GM21367 (cell line): Measurements from ENCODE around the gene NRM.

Experiments
- ATAC-seq: cut with Tn5 transposase; IDR thresholded peaks from one replicate; pipeline ENCODE4 v1.9.1; 2021; ENCODE audit not compliant: unreplicated experiment

Gene NRM

DNA sequence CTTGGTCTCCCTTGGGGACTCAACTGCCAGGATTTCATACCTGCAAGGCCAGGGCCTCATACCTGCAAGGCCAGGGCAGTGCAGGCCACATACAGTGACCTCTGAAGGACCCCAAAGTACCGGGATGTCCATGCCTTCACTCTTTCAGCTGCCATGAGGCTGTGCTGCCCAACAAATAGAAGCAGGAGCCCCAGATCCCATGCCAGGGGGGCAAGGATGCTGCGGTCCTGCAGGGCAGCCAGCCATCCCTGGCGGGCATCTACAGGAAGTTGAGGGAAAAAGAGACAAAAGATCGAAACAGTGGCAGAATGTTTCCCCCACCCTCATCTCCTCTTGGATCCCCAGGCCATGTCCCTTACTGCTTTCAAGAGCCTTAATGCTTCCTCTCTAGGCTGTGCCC lies 799 bp downstream of the NRM start:
- ATAC-seq: no peak

DNA sequence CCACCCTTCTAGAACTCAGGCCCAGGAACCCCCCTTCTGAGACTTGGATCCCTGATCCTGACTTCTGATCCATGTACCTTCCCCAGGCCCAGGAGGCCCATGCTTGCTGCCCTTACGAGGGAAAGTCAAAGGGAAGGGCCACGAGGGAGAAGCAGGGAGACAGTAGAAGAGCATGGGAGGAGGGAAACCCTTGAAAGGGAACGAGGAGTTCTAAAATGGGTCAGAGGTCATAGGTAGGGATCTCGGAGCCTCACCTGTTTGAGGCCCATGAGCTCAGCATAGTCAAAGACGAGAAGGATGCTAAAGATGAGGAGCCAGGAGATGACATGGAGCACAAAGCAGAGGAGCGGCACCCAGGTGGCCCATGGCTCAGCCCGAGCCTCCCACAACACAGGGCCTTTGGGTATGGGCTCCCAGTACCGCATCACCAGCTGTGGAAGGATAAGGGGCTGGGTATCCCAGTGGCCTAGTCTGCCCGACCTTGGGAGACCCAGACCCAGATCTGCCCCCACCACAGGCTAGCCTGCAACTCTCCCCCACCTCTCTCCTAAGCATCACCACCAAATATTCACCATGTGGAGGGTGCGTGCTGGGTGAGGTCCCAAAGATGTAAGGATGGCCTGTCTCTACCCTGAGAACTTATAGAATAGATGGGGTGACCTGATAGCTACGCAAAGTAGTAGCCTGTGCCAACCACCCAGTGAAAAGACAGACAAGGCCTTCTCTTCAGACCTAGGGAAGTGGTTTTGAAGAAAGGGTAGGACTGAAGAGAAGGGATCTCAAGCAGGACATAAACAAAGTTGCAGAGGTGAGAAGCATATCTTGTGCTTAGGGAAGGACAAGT lies 1.5 kb downstream of the NRM start:
- no peak for ATAC-seq

DNA sequence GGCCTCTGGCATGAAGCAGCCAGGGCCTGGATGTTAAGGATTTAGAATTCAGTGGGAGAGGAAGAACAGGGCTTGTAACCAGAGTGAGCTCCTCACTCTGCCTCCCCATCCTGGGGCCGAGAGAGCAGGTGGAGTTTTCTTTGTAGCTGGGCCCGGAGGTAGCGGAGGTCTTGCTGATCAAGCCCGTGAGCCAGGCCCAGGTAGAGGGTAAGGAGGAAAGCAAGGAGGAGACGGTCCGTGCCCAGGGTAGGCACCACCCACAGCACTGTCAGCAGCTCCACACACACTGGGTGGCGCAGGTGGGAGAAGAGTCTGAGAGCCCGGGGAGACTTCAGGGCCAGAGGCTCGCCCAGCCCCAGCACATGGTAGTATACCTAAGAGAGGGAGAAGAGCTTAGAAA lies 2.2 kb downstream of the NRM start:
- ATAC-seq: no peak

DNA sequence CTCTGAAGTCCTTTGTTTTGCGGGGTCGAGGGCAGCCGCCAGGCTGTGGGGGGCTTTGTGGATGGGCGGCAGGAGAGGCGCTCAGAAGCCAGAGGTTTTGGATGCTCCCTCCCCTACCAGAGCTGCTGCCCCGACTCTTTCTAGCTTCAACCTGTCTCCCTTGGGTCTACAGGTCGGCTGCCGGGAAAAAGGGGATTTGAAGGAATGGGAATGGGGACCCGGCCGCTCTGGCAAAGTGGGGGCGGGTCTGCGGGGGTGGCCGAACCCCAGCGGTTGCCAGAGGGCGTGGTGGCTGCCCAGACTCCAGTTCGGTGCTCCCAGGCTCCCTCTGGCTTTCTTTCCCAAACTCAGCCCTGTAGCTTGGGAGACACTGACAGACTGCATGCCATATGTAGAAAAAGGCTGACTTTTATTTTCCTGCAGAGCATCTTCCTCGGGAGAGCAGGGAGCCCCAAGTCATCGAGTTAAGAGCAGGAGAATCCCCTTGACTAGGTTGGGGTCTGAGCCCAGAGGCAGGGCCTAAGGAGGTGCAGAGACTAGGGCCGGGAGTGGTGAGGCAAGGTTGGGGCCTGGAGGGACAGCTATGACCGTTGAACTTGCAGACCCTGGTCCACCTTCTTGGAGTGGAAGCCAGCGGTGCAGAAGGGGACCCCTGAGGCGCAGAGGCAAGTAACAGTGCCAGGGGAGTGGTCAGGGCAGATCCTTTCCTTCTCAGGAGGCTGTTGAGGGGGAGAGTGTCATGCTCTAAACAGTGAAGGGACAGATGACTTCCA lies 2.9 kb downstream of the NRM start:
- no peak for ATAC-seq

DNA sequence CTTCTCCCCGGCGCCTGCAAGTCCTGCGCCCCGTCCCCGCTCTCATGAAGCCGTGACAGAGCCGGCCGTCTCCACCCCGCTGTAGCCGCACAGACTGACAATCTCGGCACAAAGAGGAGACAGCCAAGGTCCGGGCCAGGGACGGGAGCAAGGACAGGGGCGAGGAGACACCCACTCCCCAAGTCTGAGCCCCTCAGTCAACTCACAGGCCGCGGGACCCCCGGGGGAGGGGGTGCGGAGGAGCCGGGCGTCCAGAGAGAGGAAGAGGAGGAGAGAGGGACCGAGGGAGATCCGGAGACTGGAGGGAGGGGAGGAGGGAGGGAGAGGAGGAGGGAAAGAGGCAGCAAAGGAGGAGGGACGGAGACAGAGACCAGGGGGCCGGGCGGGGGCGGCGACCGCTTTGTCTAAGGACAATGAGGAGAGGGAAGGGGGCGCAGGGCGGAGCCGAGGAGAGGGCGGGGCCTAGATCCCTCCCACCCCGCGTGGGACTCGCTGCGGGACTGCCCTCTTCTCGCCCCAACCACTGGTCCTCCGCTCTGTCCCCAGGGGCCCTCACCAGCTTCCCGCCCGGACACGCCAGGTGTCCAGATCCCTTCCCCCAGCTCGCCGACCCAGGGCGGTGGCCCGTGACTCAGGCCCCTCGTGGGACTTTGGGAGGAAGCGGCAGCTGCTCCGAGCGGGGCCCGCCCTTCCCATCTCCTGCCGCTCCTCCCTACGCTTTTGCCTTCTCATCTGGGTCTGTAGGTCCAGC lies 3.7 kb downstream of the NRM start:
- peak; percentile 30 for ATAC-seq

DNA sequence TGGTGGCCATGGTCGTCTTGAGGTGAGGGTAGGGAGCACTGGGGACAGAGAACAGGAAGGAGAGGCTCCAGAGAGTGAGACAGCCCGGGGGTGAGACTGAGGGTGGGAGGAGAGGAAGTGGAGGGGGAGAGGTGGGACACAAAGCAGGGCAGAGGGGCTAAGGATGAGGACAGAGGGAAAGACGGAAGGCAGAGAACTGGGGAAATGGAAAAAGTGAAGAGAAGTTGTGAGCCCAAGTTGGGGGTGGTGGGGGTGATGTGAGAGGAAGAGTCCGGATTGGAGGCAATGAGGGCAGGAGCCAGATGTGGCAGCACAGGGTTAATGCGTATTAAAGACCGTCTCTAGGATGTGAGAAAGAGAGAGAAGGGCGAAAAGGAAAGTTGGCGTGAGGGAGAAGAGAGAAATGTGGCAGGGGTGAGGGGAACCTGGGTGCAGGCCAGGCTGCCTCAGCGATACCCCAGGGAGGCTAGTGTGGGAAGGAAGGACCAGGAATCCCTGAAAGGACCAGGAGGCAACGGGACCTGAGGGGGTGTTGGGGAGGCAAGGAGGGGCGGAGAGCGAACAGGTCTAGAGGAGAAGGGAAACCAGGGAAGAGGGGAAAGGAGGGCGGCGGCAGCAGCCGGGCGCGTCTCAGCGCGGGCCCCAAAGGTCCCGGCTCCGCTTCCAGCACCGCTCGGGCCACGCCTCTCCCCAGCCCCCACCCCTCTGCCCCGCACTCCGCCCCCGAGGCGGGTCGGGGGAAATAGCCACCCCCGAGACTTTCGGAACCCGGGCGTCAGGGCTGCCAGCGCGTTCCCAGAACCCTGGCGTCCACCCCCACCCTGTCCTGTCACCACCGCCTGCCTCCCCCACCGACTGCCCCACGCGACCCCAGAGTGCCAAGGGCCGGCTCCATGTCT lies 4.5 kb downstream of the NRM start, which contains the start of gene PPP1R18:
TSS of gene PPP1R18 (minus strand) at position 637 of the 899 bp plus-strand sequence. CDS start at position 10, 627 bp downstream.
- no peak for ATAC-seq

DNA sequence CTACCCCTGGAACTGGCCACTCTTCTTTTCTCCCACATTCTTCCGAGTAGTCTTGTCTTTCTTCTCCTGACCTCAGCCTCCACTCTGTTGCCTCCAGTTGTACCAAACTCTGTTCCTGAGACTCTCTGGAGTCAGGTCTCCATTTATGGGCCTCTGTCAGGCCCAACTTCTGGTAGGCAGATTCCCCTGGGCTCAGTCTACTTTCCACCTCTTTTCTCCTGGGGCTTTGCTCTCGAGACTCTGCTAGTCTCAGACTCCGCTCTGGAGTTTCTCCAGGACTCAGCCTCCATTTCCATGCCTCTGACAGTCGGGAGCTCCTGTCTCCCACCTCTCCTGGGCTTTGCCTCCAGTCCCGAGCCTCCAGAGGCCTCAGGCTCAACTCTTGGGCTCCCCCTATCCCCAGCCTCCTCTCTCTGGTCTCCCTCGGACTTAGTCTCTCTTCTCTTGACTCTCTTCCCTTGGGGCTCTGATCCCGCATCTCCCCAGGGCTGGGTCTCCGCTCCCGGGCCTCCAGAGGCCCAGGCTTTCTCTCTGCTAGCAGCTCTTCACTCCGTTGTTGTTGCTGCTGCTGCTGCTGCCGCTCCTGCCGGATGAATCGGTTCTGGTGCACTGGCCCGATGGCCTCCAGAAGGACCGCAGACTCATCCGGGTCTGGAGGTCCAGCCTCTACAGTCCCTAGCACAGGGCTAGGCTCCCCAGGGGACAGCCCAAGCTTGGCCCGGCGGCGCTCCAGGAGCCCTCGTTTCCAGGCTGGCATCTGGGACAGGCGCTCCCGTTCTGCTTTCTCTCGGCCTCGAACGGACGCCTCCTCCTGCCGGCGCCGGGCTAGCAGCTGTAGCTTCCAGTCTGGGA lies 5.4 kb downstream of the NRM start:
- no peak for ATAC-seq

DNA sequence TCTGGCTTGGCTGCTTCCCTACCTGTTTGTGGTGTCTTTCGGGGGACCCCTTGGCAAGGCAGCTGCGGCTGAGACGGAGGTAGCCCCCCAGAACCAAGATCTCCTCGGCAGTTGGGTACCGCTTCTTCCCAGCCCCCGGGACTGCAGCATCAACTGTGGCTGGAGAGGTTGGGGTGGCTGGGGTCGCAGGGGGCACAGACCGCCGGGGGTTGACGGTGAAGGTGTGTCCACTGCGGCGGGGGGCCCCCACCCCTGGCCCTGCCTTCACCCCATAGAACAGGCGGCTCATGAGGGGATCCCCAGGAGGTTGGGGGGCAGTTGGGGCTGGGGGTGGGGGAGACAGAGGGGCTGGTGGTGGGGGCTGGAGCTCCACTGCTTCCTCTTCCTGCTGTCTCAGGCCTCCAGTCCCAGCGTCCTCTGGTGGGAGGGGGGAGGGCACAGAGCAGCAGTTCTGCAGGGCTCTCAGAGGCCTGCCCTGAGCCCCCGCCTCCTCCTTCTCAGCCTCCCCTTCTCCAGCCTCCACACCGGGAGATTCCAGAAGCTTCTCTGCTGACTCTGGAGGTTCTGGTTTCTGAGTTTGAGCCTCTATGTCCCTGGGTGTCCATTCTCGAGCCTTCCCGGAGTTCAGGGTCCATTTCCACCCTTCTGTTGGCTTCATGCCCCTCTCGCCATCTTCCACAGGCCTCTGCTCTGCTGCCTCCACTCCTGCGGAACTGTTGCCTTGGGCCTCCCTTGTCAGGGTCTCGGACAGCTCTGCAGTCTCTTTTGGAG lies 6.2 kb downstream of the NRM start:
- no peak for ATAC-seq

DNA sequence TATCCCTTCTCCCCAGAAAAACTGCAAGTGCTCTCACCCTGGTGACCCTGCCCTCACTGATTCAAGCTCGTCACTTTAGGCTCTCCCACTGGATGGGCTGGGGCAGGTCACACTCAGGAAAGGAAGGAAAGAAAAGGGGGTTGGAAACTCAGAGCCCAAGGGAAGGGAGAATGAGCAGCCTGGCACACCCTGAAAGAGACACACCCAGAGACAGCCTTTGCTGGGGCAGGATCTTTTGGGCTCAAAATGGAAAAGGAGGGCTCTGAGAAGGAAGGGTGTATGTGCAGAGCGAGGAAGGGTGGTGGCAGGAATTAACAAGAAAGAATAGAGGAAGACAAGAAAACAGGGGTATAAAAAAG lies 6.8 kb downstream of the NRM start:
- ATAC-seq: no peak

DNA sequence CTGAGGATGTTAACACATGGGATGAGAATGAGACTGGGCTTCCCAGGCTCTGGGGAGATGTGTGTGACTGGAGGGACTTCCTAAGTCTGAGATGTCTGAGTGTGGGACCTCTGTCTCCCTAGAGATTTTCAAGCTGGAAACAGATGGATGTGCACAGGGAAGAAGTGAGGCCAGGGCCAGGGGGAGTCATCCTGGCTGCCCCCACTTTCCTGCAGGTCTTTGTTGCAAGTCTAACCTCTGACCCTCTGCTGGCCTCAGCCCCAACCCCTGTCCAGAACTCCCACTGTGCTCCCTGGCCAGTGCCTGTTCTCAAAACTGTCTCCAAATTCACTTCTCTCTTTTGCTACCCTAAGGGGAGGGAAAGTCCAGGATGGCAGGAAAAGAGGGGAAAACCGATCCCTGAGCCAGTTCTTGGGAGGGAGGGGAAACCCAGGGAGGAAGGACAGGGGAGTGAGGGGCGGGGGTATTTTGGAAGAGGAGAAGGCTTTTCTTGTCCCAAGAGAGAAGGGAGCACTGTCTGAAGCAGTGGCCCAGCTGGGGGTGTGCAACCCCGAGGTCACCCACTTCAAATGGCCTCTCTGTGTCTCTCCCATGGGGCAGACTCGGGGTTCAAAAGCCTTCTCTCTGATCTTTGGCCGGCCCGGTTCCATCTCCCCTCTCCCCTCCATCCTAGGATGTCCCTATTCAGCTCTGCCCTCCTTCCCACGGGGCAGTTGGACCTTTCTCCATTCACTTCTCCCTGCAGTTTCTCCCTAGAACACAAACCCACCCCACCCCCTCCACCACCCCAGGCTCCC lies 7.4 kb downstream of the NRM start:
- no peak for ATAC-seq

DNA sequence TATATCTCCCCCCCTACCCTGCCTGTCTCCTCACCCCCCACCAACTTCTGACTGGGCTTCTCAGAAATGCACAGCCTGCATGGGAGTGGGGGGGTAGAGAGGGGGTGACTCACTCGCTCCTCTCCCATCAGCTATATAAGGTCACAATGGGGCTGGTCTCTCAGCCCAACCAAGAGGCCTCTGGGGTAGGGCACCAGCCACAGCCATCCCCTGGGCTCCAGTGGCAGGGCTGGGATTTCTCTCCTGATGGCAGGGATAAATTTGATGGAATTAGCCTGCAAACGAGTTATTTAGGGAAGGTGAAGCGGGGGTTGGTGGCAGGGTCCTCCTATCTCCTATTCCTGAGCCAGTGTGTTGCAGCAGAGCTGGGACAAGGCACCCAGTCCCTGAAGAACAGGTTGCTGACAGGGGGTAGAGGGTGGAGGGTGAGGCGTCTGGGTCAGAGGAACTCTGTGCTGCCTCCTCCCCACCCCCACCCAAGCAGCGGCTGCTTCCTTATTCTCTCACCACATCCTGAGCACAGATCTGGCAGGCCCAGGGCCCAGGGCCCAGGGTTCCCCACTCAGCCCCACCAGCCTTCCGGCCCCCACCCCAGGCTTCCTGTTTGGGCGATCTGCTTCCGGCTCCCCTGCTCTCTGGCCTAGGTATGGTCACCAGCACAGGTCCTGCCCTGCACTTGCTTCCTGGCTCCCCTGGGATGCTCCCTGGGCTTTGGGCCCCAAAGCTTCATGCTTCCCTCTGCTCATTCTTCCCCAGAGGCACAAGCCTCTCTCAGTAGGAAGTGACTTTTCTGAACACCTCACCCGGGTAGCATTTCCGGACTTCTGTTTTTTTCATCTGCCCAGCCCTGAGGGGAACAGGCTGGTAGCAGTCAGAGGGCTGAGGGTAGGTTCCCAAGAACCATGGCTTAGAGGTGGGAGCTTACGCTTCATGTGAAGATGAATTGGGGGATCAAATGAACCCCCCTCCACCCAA lies 8.4 kb downstream of the NRM start:
- ATAC-seq: peak; percentile 29

DNA sequence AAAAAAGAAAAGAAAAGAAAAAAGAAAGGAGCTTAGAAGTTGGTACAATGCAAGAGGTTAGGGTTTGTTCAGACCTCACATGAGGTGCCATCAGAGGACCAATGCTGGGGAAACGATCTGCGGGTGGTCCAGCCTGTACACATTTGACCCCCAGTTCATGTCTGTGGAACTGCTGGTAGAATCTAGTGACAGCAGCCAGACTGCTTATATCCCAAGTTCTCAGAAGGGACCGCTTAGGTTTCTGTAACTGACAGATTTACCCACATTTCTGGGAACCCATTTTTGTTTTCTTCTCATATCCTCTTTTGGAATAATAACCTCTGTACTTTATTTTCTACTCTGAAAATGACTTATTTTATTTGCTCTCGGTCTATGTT lies 9.0 kb downstream of the NRM start:
- ATAC-seq: no peak

DNA sequence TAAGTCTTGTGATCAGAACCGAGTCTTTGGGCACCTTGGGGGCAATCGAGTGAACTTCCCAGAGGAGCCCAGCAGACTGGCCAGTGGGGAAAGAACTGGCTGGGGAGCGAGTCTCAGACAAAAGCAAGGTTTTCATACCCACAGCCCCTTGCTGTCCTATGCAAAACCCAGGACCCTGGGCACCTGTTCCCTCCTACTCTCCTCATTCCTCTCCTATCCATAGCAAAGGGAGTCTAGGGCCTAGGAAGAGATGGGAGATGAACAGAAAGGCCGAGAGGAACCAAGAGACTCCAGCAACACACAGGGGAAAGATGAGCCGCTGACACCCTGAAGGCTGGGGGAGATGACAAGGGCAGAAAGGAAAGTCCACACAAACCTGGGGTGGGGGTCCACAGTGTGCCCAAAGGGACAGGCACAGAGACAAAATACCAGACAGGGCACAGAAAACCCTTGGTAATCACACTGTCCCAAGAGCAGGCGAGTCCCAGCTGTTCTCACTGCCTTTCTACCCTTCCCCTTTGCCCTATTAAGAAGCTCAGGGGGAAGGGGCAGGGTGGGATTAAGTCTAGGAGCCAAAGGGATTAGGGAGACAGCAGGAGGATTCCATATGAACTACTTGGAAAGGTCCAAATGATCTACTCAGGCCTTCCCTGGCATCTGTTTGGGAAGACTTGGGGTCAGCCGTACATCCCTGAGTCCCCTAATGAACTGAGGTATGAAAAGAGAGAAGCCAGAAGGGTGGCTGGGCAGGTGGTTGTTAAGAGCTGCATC lies 10.8 kb downstream of the NRM start:
- no peak for ATAC-seq

DNA sequence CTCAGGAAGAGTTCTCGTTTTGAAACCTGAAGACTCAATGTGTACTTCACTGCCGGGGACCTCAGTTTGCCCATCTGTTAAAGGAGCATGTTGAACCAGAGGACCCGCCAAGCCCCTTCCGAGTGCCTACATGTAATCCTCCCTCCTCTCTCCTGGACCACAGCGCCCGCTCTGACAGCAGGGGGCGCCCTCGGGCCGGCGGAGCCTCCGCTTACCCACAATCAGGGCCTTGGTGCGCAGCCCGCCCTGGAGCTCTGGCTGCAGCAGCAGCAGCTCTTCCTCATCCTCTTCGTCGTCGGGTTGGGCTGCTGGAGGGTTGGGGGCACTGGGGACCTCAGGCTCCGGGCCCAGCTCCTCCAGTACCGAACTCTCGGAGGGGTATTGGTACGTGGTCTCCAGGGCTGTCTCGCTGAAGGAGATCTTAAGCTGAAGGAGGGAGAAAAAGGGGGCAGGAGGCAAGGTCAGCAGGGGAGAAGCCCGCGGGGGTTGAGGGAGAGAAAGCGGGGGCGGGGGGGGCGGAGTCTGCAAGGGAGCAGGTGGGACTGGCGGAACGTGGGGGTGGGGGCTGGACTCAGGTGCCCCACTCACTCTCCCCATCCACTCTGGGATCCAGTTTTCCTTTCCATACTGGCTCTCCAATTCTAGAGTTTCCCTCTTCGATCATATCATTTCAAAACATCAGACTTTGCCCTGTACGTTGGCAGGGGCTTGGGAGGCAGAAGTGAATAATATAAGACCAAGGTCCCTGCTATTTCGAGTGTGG lies 11.6 kb downstream of the NRM start:
- no peak for ATAC-seq

DNA sequence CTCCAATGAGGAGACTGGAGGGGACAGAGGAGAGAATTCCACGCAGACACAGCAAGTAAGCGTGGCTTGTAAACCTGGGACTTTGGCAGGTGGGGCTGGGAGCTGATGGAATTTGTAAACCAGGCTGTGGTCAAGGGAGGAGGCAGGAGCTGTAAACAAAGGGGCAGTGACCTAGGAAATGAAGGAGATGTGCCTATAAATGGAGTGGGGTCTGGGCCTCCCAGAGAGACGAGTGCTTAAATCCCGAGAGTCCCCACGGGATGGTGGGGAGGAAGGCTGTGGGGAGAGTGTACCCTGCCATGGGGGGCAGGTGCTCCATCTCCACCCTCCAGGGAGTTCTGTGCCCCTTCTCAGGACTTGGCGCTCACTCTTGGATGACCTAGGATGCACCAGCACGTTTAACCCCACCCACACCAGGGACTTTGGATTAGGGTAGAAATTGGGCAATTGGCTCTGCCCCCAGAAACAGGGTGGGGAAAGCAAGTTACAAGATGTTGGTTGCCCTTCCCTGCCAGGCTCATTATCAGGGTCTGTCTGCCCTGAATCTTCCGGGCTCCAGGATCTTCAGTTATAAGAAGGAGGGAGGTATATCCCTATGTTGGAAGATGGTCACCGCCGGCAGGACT lies 14.0 kb downstream of the NRM start:
- ATAC-seq: no peak
